ENCODE results near the gene PRM1. TPM values are rescaled to one million over a fixed set of nuclear protein-coding genes. Genes with fewer than 3 reads are reported as not detected.

PRM1 gene
- total and polyA plus RNA-seq, 2 of the 8 experiments (the other 6 are each of a cell fraction or from before 2014, with no cell fraction given) = 0.54 to 0.82 TPM

- TF ChIP-seq TAF1 (IDR thresholded peaks at IDR 0.05; ENCODE audit: low read depth, low read length) (0 out of 2 replicates have a peak, but pooled peaks have one; percentile 26), POLR2AphosphoS5 (IDR thresholded peaks at IDR 0.05; ENCODE audit: low read depth, low read length) (no peak), SIRT6 (IDR thresholded peaks at IDR 0.05; ENCODE audit: low read length) (no peak), EP300 (IDR thresholded peaks at IDR 0.05; ENCODE audit: borderline replicate concordance in 1 of 2, low read depth in 2 of 2, low read length in 2 of 2) (peak in 1 of 2 experiments; percentile 6; a peak in 1 of 3 replicates)
Observed at GRCh38 chr16:11312718-11313492, 31.8 kb upstream of the PRM1 start (continued).

Measured in H1 (cell line).